ENCODE measurements around the gene AQP12B.
"Not testable (repeated sequence)": the region's sequence is repeated elsewhere in the genome, so short reads cannot be mapped to it uniquely, and the experiment has no call there.

DNA sequence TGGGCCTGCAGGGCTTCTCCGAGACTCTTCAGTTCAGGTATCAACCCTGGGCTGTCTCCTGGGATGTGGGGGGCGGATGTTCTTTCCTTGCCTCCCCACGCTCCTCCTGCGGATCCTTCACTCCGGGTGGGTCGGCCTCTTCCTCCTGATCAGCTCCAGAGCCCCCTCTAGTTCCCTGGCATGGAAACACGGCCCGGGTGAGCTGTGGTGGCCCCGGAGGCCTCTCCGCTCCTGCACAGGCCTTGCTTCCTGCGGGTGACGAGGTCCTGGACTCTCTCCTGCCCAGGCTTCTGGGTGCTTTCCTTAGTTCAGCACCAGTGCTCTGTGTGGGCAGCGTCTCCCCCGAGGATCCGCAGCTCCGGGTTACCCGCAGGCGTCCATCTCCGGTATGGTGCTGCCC, 12.9 kb upstream of the AQP12B start:
- TF ChIP-seq CTCF, POLR2AphosphoS5 (IDR thresholded peaks at IDR 0.05): not testable (repeated sequence)
